HG03175 (cell line): ENCODE measurements around the gene CPTP.
"Not testable (repeated sequence)": the region's sequence is repeated elsewhere in the genome, so short reads cannot be mapped to it uniquely, and the experiment has no call there.

Source experiments
- ATAC-seq: cut with Tn5 transposase; IDR thresholded peaks from one replicate; pipeline ENCODE4 v1.9.1; 2021; ENCODE audit warnings: mild to moderate bottlenecking, moderate library complexity; ENCODE audit not compliant: unreplicated experiment

The CPTP gene

GRCh38 chr1:1360506-1361169 is 36.0 kb downstream of the CPTP start:
- ATAC-seq: no peak

GRCh38 chr1:1361233-1361981 is 36.8 kb downstream of the CPTP start:
- ATAC-seq: no peak

- no peak for ATAC-seq
Observed at GRCh38 chr1:1361982-1362423, 37.4 kb downstream of the CPTP start.

GRCh38 chr1:1364266-1364665 is 39.7 kb downstream of the CPTP start:
- no peak for ATAC-seq

- no peak for ATAC-seq
Observed at GRCh38 chr1:1365875-1366698, 41.5 kb downstream of the CPTP start.

GRCh38 chr1:1366699-1367066 is 42.1 kb downstream of the CPTP start:
- ATAC-seq: no peak

GRCh38 chr1:1367315-1367714 is 42.7 kb downstream of the CPTP start:
- ATAC-seq: no peak

- not testable (repeated sequence) for ATAC-seq
Observed at GRCh38 chr1:1370094-1370493, 45.5 kb downstream of the CPTP start.

GRCh38 chr1:1370771-1371300 is 46.2 kb downstream of the CPTP start:
- ATAC-seq: no peak

GRCh38 chr1:1371364-1371745 is 46.8 kb downstream of the CPTP start:
- ATAC-seq: no peak

- ATAC-seq: no peak
Observed at GRCh38 chr1:1371746-1372711, 47.4 kb downstream of the CPTP start.

GRCh38 chr1:1373051-1373814 is 48.6 kb downstream of the CPTP start:
- no peak for ATAC-seq

GRCh38 chr1:1373815-1374588 is 49.4 kb downstream of the CPTP start:
- no peak for ATAC-seq

- ATAC-seq: peak; percentile 3
Observed at GRCh38 chr1:1374589-1374928, 50.0 kb downstream of the CPTP start.

- ATAC-seq: peak; percentile 91
Observed at GRCh38 chr1:1374929-1375662, 50.5 kb downstream of the CPTP start, which contains the start of gene AURKAIP1. Gene AURKAIP1 (minus strand): TSS chr1:1375207. CDS start chr1:1374756, 451 bp downstream.

GRCh38 chr1:1376551-1377226 is 52.1 kb downstream of the CPTP start:
- no peak for ATAC-seq

GRCh38 chr1:1377540-1378205 is 53.1 kb downstream of the CPTP start:
- ATAC-seq: no peak
